LNCAP (cell line): ENCODE data around the gene CD63.

Experiments
- CTCF ChIP-seq: fragments of 450-650 bp; IDR thresholded peaks from 2 replicates; pipeline ENCODE4 v1.5.1; 2017; ENCODE audit warnings: mild to moderate bottlenecking

Gene CD63

GRCh38 chr12:55736780-55737580, 8.2 kb upstream of the CD63 start:
- TF ChIP-seq CTCF, result peak; percentile 69

DNA sequence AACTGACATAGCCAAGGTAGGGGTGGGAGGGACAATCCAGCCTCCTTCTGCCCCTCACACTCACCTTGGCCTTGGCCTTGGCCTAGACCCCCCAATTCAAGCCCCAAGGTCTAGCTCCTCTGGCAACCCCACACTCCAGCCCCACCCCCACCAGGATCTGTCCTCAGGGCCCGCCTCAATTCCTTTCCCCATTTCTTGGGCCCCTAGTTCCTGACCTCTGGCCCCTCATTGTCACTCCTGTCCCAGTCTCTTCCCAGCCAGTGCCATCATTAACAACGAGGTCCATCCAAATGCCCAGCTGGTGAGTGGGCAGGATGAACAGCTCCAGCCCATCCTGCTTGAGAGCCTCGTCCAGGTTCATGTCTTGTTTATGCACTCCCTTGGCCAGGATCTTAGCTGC, 7.3 kb upstream of the CD63 start:
- no peak for TF ChIP-seq CTCF

DNA sequence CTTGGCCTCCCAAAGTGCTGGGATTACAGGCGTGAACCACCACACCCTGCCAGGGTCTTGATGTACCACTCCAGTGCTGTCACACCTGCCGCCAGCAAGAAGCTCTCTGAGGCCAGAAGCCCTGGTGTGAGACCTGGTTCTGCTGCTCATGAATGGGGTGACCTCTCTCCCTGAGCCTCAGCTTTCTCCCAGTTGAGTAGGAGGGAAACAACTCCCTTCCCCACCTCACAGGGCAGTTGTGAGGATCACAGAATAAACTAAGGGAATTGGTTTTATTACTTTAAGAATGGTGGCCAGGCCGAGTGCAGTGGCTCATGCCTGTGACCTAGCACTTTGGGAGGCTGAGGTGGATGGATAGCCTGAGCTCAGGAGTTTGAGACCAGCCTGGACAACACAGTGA, 5.8 kb upstream of the CD63 start:
- no peak for TF ChIP-seq CTCF

- no peak for TF ChIP-seq CTCF
Measured at GRCh38 chr12:55733858-55734257, 5.0 kb upstream of the CD63 start.

DNA sequence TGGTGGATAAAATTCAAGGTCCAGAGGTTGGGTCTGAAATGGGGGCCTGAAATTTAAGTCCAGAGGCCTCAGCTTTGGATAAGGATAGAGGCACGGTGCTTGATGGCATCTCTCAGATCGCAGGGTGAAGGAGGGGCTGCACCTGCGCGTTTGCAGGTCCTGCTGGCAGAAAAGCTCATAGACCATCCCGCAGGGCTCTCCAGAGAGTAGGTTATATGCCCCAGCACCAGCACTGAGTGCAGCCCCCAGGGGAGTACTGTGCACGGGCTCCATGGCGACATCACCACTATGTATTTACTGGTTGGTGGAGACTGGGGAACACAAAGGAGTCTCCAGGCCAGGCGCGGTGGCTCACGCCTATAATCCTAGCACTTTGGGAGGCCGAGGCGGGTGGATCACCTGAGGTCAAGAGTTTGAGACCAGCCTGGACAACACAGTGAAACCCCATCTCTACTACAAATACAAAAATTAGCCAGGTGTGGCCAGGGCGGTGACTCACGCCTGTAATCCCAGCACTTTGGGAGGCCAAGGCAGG, 4.3 kb upstream of the CD63 start:
- TF ChIP-seq CTCF, result no peak

DNA sequence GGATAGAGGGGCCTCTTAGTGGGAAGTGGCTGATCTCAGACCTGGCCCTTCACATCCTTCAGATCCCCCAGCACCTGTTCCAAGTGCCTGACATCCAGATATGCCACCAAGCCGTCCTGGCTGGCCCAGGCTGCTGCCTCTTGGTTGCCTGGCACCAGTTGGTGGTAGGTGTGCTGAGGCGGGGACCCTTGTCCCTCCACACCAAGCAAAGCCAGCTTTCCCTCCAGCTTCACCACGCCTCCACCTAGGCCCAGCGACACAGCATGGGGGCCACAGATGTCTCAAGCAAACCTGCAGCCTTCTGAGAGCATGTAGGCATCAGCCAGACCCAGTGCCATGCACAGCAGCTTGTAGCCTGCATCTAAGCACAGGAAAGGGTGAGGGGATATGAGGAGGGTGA, 3.5 kb upstream of the CD63 start:
- TF ChIP-seq CTCF, result no peak

- TF ChIP-seq CTCF, result no peak
Measured at GRCh38 chr12:55729819-55730818, 1.3 kb upstream of the CD63 start.
